H1 (cell line): ENCODE results near the gene SLC19A1. TPM values are rescaled to one million over a fixed set of nuclear protein-coding genes. Genes with fewer than 3 reads are reported as not detected.

ENCODE experiments used
- CTCF ChIA-PET: fragments of 300-600 bp; sonication (Branson Sonifier 250); formaldehyde crosslinking; loops from one replicate; lab custom pipeline; 2021; ENCODE audit not compliant: partially characterized antibody; lab: Charles Lee
- POLR2A ChIA-PET: fragments of 300-600 bp; sonication (Branson Sonifier 250); formaldehyde crosslinking; loops from one replicate; lab custom pipeline; 2021; ENCODE audit warnings: inconsistent platforms; ENCODE audit not compliant: partially characterized antibody; lab: Charles Lee
- DNase-seq, 2 experiments: peaks; one replicate each; pipeline versions ENCODE4 v3.0.0 to v3.0.0-alpha.2; 2010 to 2022; ENCODE audit warnings: low spot score in 2 of 2, low read depth in 1 of 2, mixed read lengths in 1 of 2
- FAIRE-seq: peaks from 2 replicates; lab custom pipeline; 2011; peaks lifted over from hg19 to GRCh38; lab: Jason Lieb, UNC
- H2AFZ ChIP-seq: 2 replicates; pipeline ENCODE4 v1.8.1; 2012; ENCODE audit warnings: low read length, inconsistent platforms
- H2AK5ac ChIP-seq: 2 replicates; pipeline ENCODE4 v1.6.1; 2013; ENCODE audit warnings: low read depth, low read length
- H2BK120ac ChIP-seq: replicated peaks from 2 replicates; pipeline ENCODE3; 2013; ENCODE audit warnings: low read depth, low read length, inconsistent platforms
- H2BK12ac ChIP-seq: 2 replicates; pipeline ENCODE4 v1.6.1; 2013; ENCODE audit warnings: low read depth, low read length
- H2BK15ac ChIP-seq: 2 replicates; pipeline ENCODE4 v1.6.1; 2013; ENCODE audit warnings: low read length
- H2BK20ac ChIP-seq: 2 replicates; pipeline ENCODE4 v1.6.1; 2013; ENCODE audit warnings: low read length
- H2BK5ac ChIP-seq: 2 replicates; pipeline ENCODE4 v1.6.1; 2013; ENCODE audit warnings: low read depth, low read length
- H3K14ac ChIP-seq: 2 replicates; pipeline ENCODE4 v1.6.1; 2013; ENCODE audit warnings: inconsistent platforms; ENCODE audit not compliant: insufficient read length
- H3K18ac ChIP-seq: 2 replicates; pipeline ENCODE4 v1.6.1; 2013; ENCODE audit warnings: low read length; ENCODE audit errors: extremely low read depth
- H3K23ac ChIP-seq: 2 replicates; pipeline ENCODE4 v1.6.1; 2013; ENCODE audit warnings: inconsistent platforms; ENCODE audit not compliant: insufficient read length
- H3K23me2 ChIP-seq: 2 replicates; pipeline ENCODE4 v1.6.1; 2013; ENCODE audit warnings: low read depth, low read length
- H3K27ac ChIP-seq: 2 replicates; pipeline ENCODE4 v1.6.1; 2011; ENCODE audit warnings: low read depth, low read length, inconsistent platforms
- H3K27me3 ChIP-seq, 4 experiments: replicated peaks in 1 of 4; 1 replicate in 1 of 4; 2 replicates in 3 of 4; pipeline versions ENCODE4 v1.6.1 to v1.8.1; 2011 to 2013; ENCODE audit warnings: low read length in 3 of 4, mild to moderate bottlenecking in 3 of 4, inconsistent platforms in 2 of 4, mixed read lengths in 2 of 4, moderate library complexity in 1 of 4; ENCODE audit not compliant: control insufficient read depth in 3 of 4, insufficient read depth in 3 of 4; ENCODE audit errors: extremely low read depth in 1 of 4
- H3K36me3 ChIP-seq, 4 experiments: 2 replicates each; pipeline versions ENCODE4 v1.6.1 to v1.8.1; 2011 to 2013; ENCODE audit warnings: mild to moderate bottlenecking in 4 of 4, low read length in 3 of 4, moderate library complexity in 2 of 4, control low read depth in 1 of 4, inconsistent platforms in 1 of 4; ENCODE audit not compliant: insufficient read depth in 4 of 4, control insufficient read depth in 2 of 4
- H3K4ac ChIP-seq: replicated peaks from 2 replicates; pipeline ENCODE3; 2013; ENCODE audit warnings: low read length, low read depth, mixed read lengths, inconsistent platforms; ENCODE audit not compliant: insufficient read length
- H3K4me1 ChIP-seq, 4 experiments: replicated peaks in 1 of 4; 1 replicate in 1 of 4; 2 replicates in 3 of 4; pipeline versions ENCODE4 v1.6.1 to v1.8.1; 2011 to 2013; ENCODE audit warnings: low read length in 3 of 4, inconsistent platforms in 2 of 4, mixed read lengths in 1 of 4; ENCODE audit not compliant: insufficient read depth in 4 of 4, control insufficient read depth in 3 of 4
- H3K4me2 ChIP-seq, 2 experiments: 2 replicates each; pipeline versions ENCODE4 v1.6.1 to v1.8.1; 2011 to 2013; ENCODE audit warnings: low read depth in 2 of 2, low read length in 2 of 2, control low read depth in 1 of 2, inconsistent platforms in 1 of 2, mild to moderate bottlenecking in 1 of 2; ENCODE audit not compliant: insufficient read depth in 1 of 2
- H3K4me3 ChIP-seq, 4 experiments: fragments of 200-600, 300-600 bp in 1 of 4; sonication (generic), shearing (Covaris generic), sonication (Bioruptor Twin) in 1 of 4; 2 replicates each; pipeline versions ENCODE4 v1.5.1 to v1.8.1; 2011 to 2016; ENCODE audit warnings: low read length in 4 of 4, low read depth in 3 of 4, control low read depth in 2 of 4, inconsistent platforms in 2 of 4, mild to moderate bottlenecking in 2 of 4, mixed read lengths in 1 of 4, moderate library complexity in 1 of 4; ENCODE audit not compliant: insufficient read depth in 2 of 4; ENCODE audit errors: extremely low read depth in 1 of 4
- H3K56ac ChIP-seq: replicated peaks from 2 replicates; pipeline ENCODE3; 2013; ENCODE audit warnings: low read depth, mild to moderate bottlenecking, mixed read lengths, low read length, inconsistent platforms; ENCODE audit not compliant: insufficient read length
- H3K79me1 ChIP-seq: 2 replicates; pipeline ENCODE4 v1.6.1; 2013; ENCODE audit warnings: low read depth, low read length, control low read depth
- H3K79me2 ChIP-seq, 2 experiments: 2 replicates each; pipeline versions ENCODE4 v1.6.1 to v1.8.1; 2012 to 2013; ENCODE audit warnings: low read length in 2 of 2, mild to moderate bottlenecking in 2 of 2, inconsistent platforms in 1 of 2; ENCODE audit not compliant: insufficient read depth in 2 of 2, control insufficient read depth in 1 of 2
- H3K9ac ChIP-seq, 4 experiments: replicated peaks in 1 of 4; 1 replicate in 1 of 4; 2 replicates in 3 of 4; pipeline versions ENCODE4 v1.6.1 to v1.8.1; 2011 to 2013; ENCODE audit warnings: low read depth in 3 of 4, low read length in 3 of 4, control low read depth in 2 of 4, mild to moderate bottlenecking in 2 of 4, moderate library complexity in 2 of 4, inconsistent platforms in 1 of 4; ENCODE audit errors: extremely low read depth in 1 of 4
- H3K9me3 ChIP-seq, 2 experiments: 2 replicates each; pipeline versions ENCODE4 v1.6.1 to v1.8.1; 2012 to 2013; ENCODE audit warnings: mild to moderate bottlenecking in 2 of 2, moderate library complexity in 2 of 2, control low read depth in 1 of 2, inconsistent platforms in 1 of 2, low read depth in 1 of 2, low read length in 1 of 2, mixed read lengths in 1 of 2; ENCODE audit not compliant: insufficient read depth in 2 of 2
- H4K20me1 ChIP-seq, 2 experiments: replicated peaks in 1 of 2; 2 replicates each; pipeline versions ENCODE3 to v1.8.1; 2011 to 2013; ENCODE audit warnings: inconsistent platforms in 2 of 2, low read length in 2 of 2, mild to moderate bottlenecking in 1 of 2; ENCODE audit not compliant: insufficient read depth in 2 of 2, control insufficient read depth in 1 of 2
- H4K5ac ChIP-seq: 2 replicates; pipeline ENCODE4 v1.6.1; 2013; ENCODE audit warnings: low read length, low read depth, mixed read lengths, inconsistent platforms; ENCODE audit not compliant: insufficient read length
- H4K8ac ChIP-seq: 2 replicates; pipeline ENCODE4 v1.8.0; 2013; ENCODE audit warnings: mild to moderate bottlenecking, moderate library complexity, low read length, inconsistent platforms; ENCODE audit not compliant: insufficient read depth; ENCODE audit errors: extremely low read depth
- H4K91ac ChIP-seq: replicated peaks from 2 replicates; pipeline ENCODE3; 2013; ENCODE audit warnings: low read length, mixed read lengths, inconsistent platforms; ENCODE audit not compliant: insufficient read length
- CBX8 ChIP-seq: fragments of 300-800, 300-1000 bp; sonication (generic); IDR thresholded peaks from 2 replicates; pipeline ENCODE4 v1.7.1; 2016; ENCODE audit warnings: low read depth, low read length, borderline replicate concordance
- EZH2 ChIP-seq: fragments of 200-600 bp; sonication (generic); IDR thresholded peaks from 2 replicates; pipeline ENCODE4 v1.7.1; 2012; ENCODE audit warnings: low read depth, mild to moderate bottlenecking, moderate library complexity, low read length, inconsistent platforms; ENCODE audit not compliant: severe bottlenecking
- GTF2F1 ChIP-seq: IDR thresholded peaks from 2 replicates; pipeline ENCODE4 v1.6.1; 2012; ENCODE audit warnings: low read depth, low read length, improper control_type of control experiment, borderline replicate concordance
- JUN ChIP-seq: IDR thresholded peaks from 2 replicates; pipeline ENCODE4 v1.6.1; 2011; ENCODE audit warnings: low read depth, mild to moderate bottlenecking, improper control_type of control experiment, low read length
- KDM5A ChIP-seq: fragments of 200-600 bp; IDR thresholded peaks from 2 replicates; pipeline ENCODE4 v1.7.1; 2012; ENCODE audit warnings: mild to moderate bottlenecking, low read length, inconsistent platforms, mixed read lengths
- POLR2AphosphoS5 ChIP-seq: IDR thresholded peaks from 2 replicates; pipeline ENCODE4 v1.6.1; 2011; ENCODE audit warnings: low read depth, low read length
- RAD21 ChIP-seq, 2 experiments: IDR thresholded peaks in 1 of 2; conservative IDR thresholded peaks in 1 of 2; 2 replicates each; pipeline ENCODE4 v1.6.1; 2011; ENCODE audit warnings: low read depth in 2 of 2, low read length in 2 of 2, improper control_type of control experiment in 1 of 2, inconsistent platforms in 1 of 2, mild to moderate bottlenecking in 1 of 2, moderate library complexity in 1 of 2
- SIN3A ChIP-seq, 2 experiments: IDR thresholded peaks in 1 of 2; conservative IDR thresholded peaks in 1 of 2; 2 replicates each; pipeline ENCODE4 v1.6.1; 2011 to 2012; ENCODE audit warnings: low read length in 2 of 2, improper control_type of control experiment in 1 of 2, low read depth in 1 of 2, mild to moderate bottlenecking in 1 of 2
- SP1 ChIP-seq: IDR thresholded peaks from 2 replicates; pipeline ENCODE4 v1.6.1; 2011; ENCODE audit warnings: low read depth, low read length
- TAF1 ChIP-seq: IDR thresholded peaks from 2 replicates; pipeline ENCODE4 v1.6.1; 2011; ENCODE audit warnings: mild to moderate bottlenecking, low read depth, low read length
- YY1 ChIP-seq: IDR thresholded peaks from 2 replicates; pipeline ENCODE4 v1.6.1; 2011; ENCODE audit warnings: low read depth, mild to moderate bottlenecking, low read length
- WGBS, 2 experiments: shearing (Covaris generic) in 1 of 2; methylation state at CpG; one replicate each; pipeline versions ENCODE4 v1.1.6 to v1.1.7; 2013 to 2015; ENCODE audit warnings: low lambda C conversion rate in 2 of 2, mixed read lengths in 2 of 2, inconsistent platforms in 1 of 2, low coverage in 1 of 2, missing lambda C conversion rate in 1 of 2; ENCODE audit not compliant: insufficient replicate concordance in 2 of 2, insufficient coverage in 1 of 2, insufficient read length in 1 of 2; ENCODE audit errors: extremely low coverage in 1 of 2, missing lambda C conversion rate in 1 of 2; 5-methylcytosine and 5-hydroxymethylcytosine counted together
- polyA plus RNA-seq, 7 experiments: library from polyadenylated mRNA; depleted of rRNA in 3 of 7; stranded (reverse) in 5 of 7; unstranded in 2 of 7; fragments of >200 nt in 5 of 7; fragments of 200-250 nt in 2 of 7; gene quantifications; 1 replicate in 5 of 7; 2 replicates in 1 of 7; 4 replicates in 1 of 7; pipeline versions ENCODE4 v1.2.1 to v1.2.3, GENCODE V29; 2011 to 2013; ENCODE audit warnings: missing spikeins in 2 of 7, mixed read lengths in 2 of 7
- total RNA-seq: library from RNA; stranded (reverse); fragmentation: NEBNext Ultra II Directional; extraction: Animal tissue kit (Norgen Biotek cat#: 25700); gene quantifications from 2 replicates; pipeline ENCODE4 v1.2.1, GENCODE V29; 2021

SLC19A1 gene
- total and polyA plus RNA-seq, 2 of the 8 experiments (the other 6 are each of a cell fraction or from before 2014, with no cell fraction given), result 31.6 to 43.8 TPM

- peak overlapping the region; percentile 62 for H3K56ac ChIP-seq
- H3K27ac ChIP-seq, result no peak overlapping the region
- DNase-seq (no peak), FAIRE-seq (no peak)
- peak overlapping the region; percentile 98 for H2AK5ac ChIP-seq
- peaks cover 10% of the 10 kb centered on the region for H3K23me2 ChIP-seq
- ChIA-PET CTCF (no interaction called here), POLR2A (interaction anchor here (1.4 kb wide), 1 partner anchor 13 kb away, joined by 3 read pairs; no protein-coding TSS in a partner anchor)
- no peaks in the 10 kb centered on the region; a peak in 2 of 8 replicates for H3K36me3 ChIP-seq
- H2AFZ ChIP-seq, result no peak overlapping the region
- peak overlapping the region; percentile 23 to 73 (median 42); a peak in 6 of 8 replicates for H3K4me3 ChIP-seq
- no peak overlapping the region for H3K14ac ChIP-seq
- no peak overlapping the region for H2BK120ac ChIP-seq
- peak overlapping the region; percentile 58 to 75 for H3K4me2 ChIP-seq
- no peak overlapping the region for H4K5ac ChIP-seq
- no peak overlapping the region for H3K23ac ChIP-seq
- H2BK12ac ChIP-seq, result peak overlapping the region; percentile 94; the same call in 1 of the 2 replicates
- H3K79me1 ChIP-seq, result no peaks in the 10 kb centered on the region; the same call in 1 of the 2 replicates
- H3K27me3 ChIP-seq, result peaks cover 0 to 19% (median 14%) of the 10 kb centered on the region in 4 experiments; a peak in 5 of 7 replicates
- 46% methylated on average over 18 of the region's 53 CpGs; no CpG with 5 or more reads in 1 of the 2 experiments for WGBS, 2 experiments
- H4K20me1 ChIP-seq, result peaks cover 0 to 11% of the 10 kb centered on the region in 2 experiments
- H4K8ac ChIP-seq, result peak overlapping the region; percentile 65; the same call in 1 of the 2 replicates
- no peak overlapping the region for H3K9ac ChIP-seq
- H3K79me2 ChIP-seq, result 0 out of 4 replicates have a peak, but pooled peaks cover 0 to 3% of the 10 kb centered on the region in 2 experiments
- peak overlapping the region; percentile 80 for H4K91ac ChIP-seq
- H2BK15ac ChIP-seq, result peak overlapping the region; percentile 66
- peak overlapping the region; percentile 4; the same call in 1 of the 2 replicates for H2BK5ac ChIP-seq
- H2BK20ac ChIP-seq, result 0 out of 2 replicates have a peak overlapping the region, but pooled peaks have one; percentile 75
- 0 out of 7 replicates have a peak, but pooled peaks cover 0 to 3% (median 0%) of the 10 kb centered on the region in 4 experiments for H3K4me1 ChIP-seq
- H3K4ac ChIP-seq, result peak overlapping the region; percentile 57
- H3K9me3 ChIP-seq, result peaks cover 21 to 32% of the 10 kb centered on the region in 2 experiments
- H3K18ac ChIP-seq, result no peak overlapping the region
- TF ChIP-seq YY1, result no peak
- TF ChIP-seq SP1, result no peak
- TF ChIP-seq KDM5A, result no peak
- no peak for TF ChIP-seq EZH2
- TF ChIP-seq RAD21 (IDR thresholded peaks at IDR 0.05 in 1 of 2, conservative IDR thresholded peaks at IDR 0.05 in 1 of 2; ENCODE audit: low read depth in 2 of 2, low read length in 2 of 2), result no peak
- no peak for TF ChIP-seq GTF2F1
- no peak for TF ChIP-seq POLR2AphosphoS5
- no peak for TF ChIP-seq SIN3A (conservative IDR thresholded peaks at IDR 0.05 in 1 of 2, IDR thresholded peaks at IDR 0.05 in 1 of 2; ENCODE audit: low read depth in 1 of 2, low read length in 2 of 2)
- TF ChIP-seq TAF1, result no peak
- TF ChIP-seq JUN, result no peak
- TF ChIP-seq CBX8, result no peak
Observed at GRCh38 chr21:45590726-45591618, 48.7 kb upstream of the SLC19A1 start.
